SK-N-SH (cell line): ENCODE data around the gene TMEM164. TPM values are rescaled to one million over a fixed set of nuclear protein-coding genes. Genes with fewer than 3 reads are reported as not detected.

Experiments
- CTCF ChIA-PET: fragments of 300-600, 350-600 bp; formaldehyde crosslinking; extraction: SDS; loops from one replicate; lab custom pipeline; 2021; lab: Yijun Ruan, JAX
- POLR2A ChIA-PET: fragments of 350-600 bp; sonication (Branson Sonifier 250); formaldehyde crosslinking; extraction: SDS; loops from one replicate; lab custom pipeline; 2020; ENCODE audit warnings: antibody characterized with exemption, inconsistent platforms; lab: Yijun Ruan, JAX
- DNase-seq: peaks from one replicate; pipeline ENCODE4 v3.0.0; 2012
- H2AFZ ChIP-seq: fragments of 200-600 bp; sonication (generic); 2 replicates; pipeline ENCODE4 v1.8.1; 2016; ENCODE audit warnings: antibody characterized with exemption, mild to moderate bottlenecking, low read depth
- H3F3A ChIP-seq: fragments of 200-600 bp; sonication (generic); replicated peaks from 2 replicates; pipeline ENCODE3; 2016; ENCODE audit warnings: antibody characterized with exemption, mild to moderate bottlenecking; ENCODE audit not compliant: insufficient read depth
- H3K27ac ChIP-seq, 2 experiments: fragments of 200-500 bp in 1 of 2; fragments of 200-600 bp in 1 of 2; sonication (Bioruptor generic) in 1 of 2; sonication (generic), shearing (Covaris generic) in 1 of 2; 2 replicates each; pipeline versions ENCODE4 v1.5.1 to v1.6.1; 2014 to 2016; ENCODE audit warnings: low read depth in 2 of 2, inconsistent platforms in 1 of 2, low read length in 1 of 2, mild to moderate bottlenecking in 1 of 2, mixed read lengths in 1 of 2
- H3K27me3 ChIP-seq: fragments of 200-600 bp; sonication (generic), shearing (Covaris generic); 2 replicates; pipeline ENCODE4 v1.6.1; 2016; ENCODE audit warnings: mixed run types; ENCODE audit not compliant: insufficient read depth
- H3K36me3 ChIP-seq, 2 experiments: fragments of 200-500 bp in 1 of 2; fragments of 200-600 bp in 1 of 2; sonication (Bioruptor generic) in 1 of 2; sonication (generic) in 1 of 2; replicated peaks in 1 of 2; 2 replicates each; pipeline versions ENCODE3 to v1.5.1; 2014 to 2016; ENCODE audit warnings: low read length in 1 of 2, mild to moderate bottlenecking in 1 of 2; ENCODE audit not compliant: insufficient read depth in 2 of 2, control insufficient read depth in 1 of 2
- H3K4me1 ChIP-seq, 2 experiments: fragments of 200-500 bp in 1 of 2; fragments of 200-600 bp in 1 of 2; sonication (Bioruptor generic) in 1 of 2; sonication (generic), shearing (Covaris generic) in 1 of 2; 2 replicates each; pipeline versions ENCODE4 v1.5.1 to v1.6.1; 2014 to 2016; ENCODE audit warnings: low read depth in 1 of 2, low read length in 1 of 2, mixed run types in 1 of 2; ENCODE audit not compliant: insufficient read depth in 2 of 2, control insufficient read depth in 1 of 2
- H3K4me2 ChIP-seq: fragments of 200-600 bp; sonication (generic), shearing (Covaris generic); 2 replicates; pipeline ENCODE4 v1.6.1; 2017; ENCODE audit warnings: mixed run types
- H3K4me3 ChIP-seq, 2 experiments: fragments of 200-500 bp in 1 of 2; fragments of 200-600 bp in 1 of 2; sonication (Bioruptor generic) in 1 of 2; sonication (generic), shearing (Covaris generic) in 1 of 2; 2 replicates each; pipeline versions ENCODE4 v1.5.1 to v1.8.1; 2014 to 2016; ENCODE audit warnings: low read depth in 2 of 2, inconsistent platforms in 1 of 2, low read length in 1 of 2, mild to moderate bottlenecking in 1 of 2, mixed read lengths in 1 of 2, moderate library complexity in 1 of 2
- H3K79me2 ChIP-seq: fragments of 200-600 bp; sonication (generic); 2 replicates; pipeline ENCODE4 v1.8.1; 2017; ENCODE audit warnings: mild to moderate bottlenecking; ENCODE audit not compliant: insufficient read depth
- H3K9ac ChIP-seq: fragments of 200-600 bp; sonication (generic); 2 replicates; pipeline ENCODE4 v1.6.1; 2017; ENCODE audit warnings: mixed run types
- H3K9me2 ChIP-seq: fragments of 200-600 bp; sonication (generic); 2 replicates; pipeline ENCODE4 v1.6.1; 2017; ENCODE audit warnings: mixed run types
- H3K9me3 ChIP-seq: fragments of 200-600 bp; sonication (generic); 2 replicates; pipeline ENCODE4 v1.6.1; 2017; ENCODE audit warnings: mixed run types, mild to moderate bottlenecking, moderate library complexity
- H4K20me1 ChIP-seq: fragments of 200-600 bp; sonication (generic); 2 replicates; pipeline ENCODE4 v1.6.1; 2017; ENCODE audit warnings: mild to moderate bottlenecking, mixed run types; ENCODE audit not compliant: insufficient read depth
- CHD2 ChIP-seq: fragments of 150-350 bp; IDR thresholded peaks from 2 replicates; pipeline ENCODE4 v1.6.1; 2018; ENCODE audit warnings: low read length; ENCODE audit not compliant: partially characterized antibody
- EP300 ChIP-seq, 2 experiments: IDR thresholded peaks; 2 replicates each; pipeline versions ENCODE4 v1.4.0 to v1.6.1; 2012; ENCODE audit warnings: borderline replicate concordance in 1 of 2, low read depth in 1 of 2, low read length in 1 of 2
- FOXJ3 ChIP-seq: sonication (generic); formaldehyde crosslinking; IDR thresholded peaks from 2 replicates; pipeline ENCODE4 v1.5.1; 2020; ENCODE audit warnings: mild to moderate bottlenecking, missing genetic modification reagents
- JUND ChIP-seq: IDR thresholded peaks from 2 replicates; pipeline ENCODE4 v1.4.0; 2012
- MEF2A ChIP-seq: IDR thresholded peaks from 2 replicates; pipeline ENCODE4 v1.4.0; 2012; ENCODE audit warnings: low read depth, borderline replicate concordance
- NFIC ChIP-seq: IDR thresholded peaks from 2 replicates; pipeline ENCODE4 v1.4.0; 2012; ENCODE audit warnings: borderline replicate concordance
- RAD21 ChIP-seq: IDR thresholded peaks from 2 replicates; pipeline ENCODE4 v1.6.1; 2012; ENCODE audit warnings: mild to moderate bottlenecking, low read length
- RCOR1 ChIP-seq: fragments of 150-350 bp; IDR thresholded peaks from 2 replicates; pipeline ENCODE4 v1.6.1; 2017; ENCODE audit warnings: antibody characterized with exemption, low read length
- RFX5 ChIP-seq: IDR thresholded peaks from 2 replicates; pipeline ENCODE4 v1.6.1; 2012; ENCODE audit warnings: mild to moderate bottlenecking, improper control_type of control experiment, low read length
- RXRA ChIP-seq: IDR thresholded peaks from 2 replicates; pipeline ENCODE4 v1.4.0; 2012; ENCODE audit warnings: low read depth, mild to moderate bottlenecking, borderline replicate concordance
- SIN3A ChIP-seq: IDR thresholded peaks from 2 replicates; pipeline ENCODE4 v1.6.1; 2012; ENCODE audit warnings: low read depth, mild to moderate bottlenecking, low read length, moderate library complexity, borderline replicate concordance
- SMC3 ChIP-seq: IDR thresholded peaks from 2 replicates; pipeline ENCODE4 v1.6.1; 2012; ENCODE audit warnings: low read depth, low read length, improper control_type of control experiment
- TCF12 ChIP-seq: IDR thresholded peaks from 2 replicates; pipeline ENCODE4 v1.4.0; 2012
- TEAD4 ChIP-seq: IDR thresholded peaks from 2 replicates; pipeline ENCODE4 v1.4.0; 2012; ENCODE audit warnings: mild to moderate bottlenecking, borderline replicate concordance; ENCODE audit not compliant: insufficient read depth
- USF2 ChIP-seq: fragments of 150-350 bp; IDR thresholded peaks from 2 replicates; pipeline ENCODE4 v1.6.1; 2017; ENCODE audit warnings: antibody characterized with exemption, low read length, low read depth, borderline replicate concordance
- YY1 ChIP-seq: IDR thresholded peaks from 2 replicates; pipeline ENCODE4 v1.4.0; 2012; ENCODE audit warnings: low read depth, mild to moderate bottlenecking
- WGBS: methylation state at CpG from one replicate; pipeline ENCODE4 v1.1.6; 2017; ENCODE audit warnings: low lambda C conversion rate; 5-methylcytosine and 5-hydroxymethylcytosine counted together
- polyA plus RNA-seq, 3 experiments: library from polyadenylated mRNA; depleted of rRNA; stranded (reverse); fragments of >200 nt; gene quantifications; 2 replicates each; pipeline ENCODE4 v1.2.3, GENCODE V29; 2012
- TF ChIP-seq, protein P1 (sequence below): IDR thresholded peaks from 2 replicates; pipeline ENCODE4 v1.6.1; 2012; ENCODE audit warnings: mild to moderate bottlenecking, low read depth, low read length, moderate library complexity
- TF ChIP-seq, protein P2 (sequence below): IDR thresholded peaks from 2 replicates; pipeline ENCODE4 v1.4.0; 2012; ENCODE audit warnings: low read depth, borderline replicate concordance
- TF ChIP-seq, protein P3 (sequence below): fragments of 200-600 bp; sonication (generic); IDR thresholded peaks from 2 replicates; pipeline ENCODE4 v1.6.1; 2017; ENCODE audit warnings: antibody characterized with exemption, mild to moderate bottlenecking, moderate library complexity

The TMEM164 gene
- polyA plus RNA-seq, 1 of the 3 experiments (the other 2 are of a cell fraction): 11.9 TPM

DNA sequence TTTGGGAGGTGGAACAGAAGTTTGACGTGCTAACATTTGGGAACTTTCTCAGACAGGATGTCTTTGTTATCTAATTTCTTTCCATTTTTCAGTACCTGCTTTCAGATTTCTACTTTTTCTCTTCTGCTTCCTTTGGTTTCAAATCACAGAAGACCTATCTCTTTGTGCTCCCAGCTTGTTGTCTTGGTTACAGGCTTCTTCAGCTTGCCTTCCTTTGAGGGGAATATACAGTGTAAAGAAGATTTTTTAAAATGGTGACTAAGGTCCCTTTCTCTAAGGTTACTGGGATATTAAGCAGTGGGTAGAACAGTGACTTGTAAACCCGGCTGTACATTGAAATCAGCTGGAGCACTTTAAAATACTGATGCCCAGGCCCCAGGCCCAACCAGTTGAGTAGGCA, 48.0 kb downstream of the TMEM164 start:
- no peak for DNase-seq
- H3K79me2 ChIP-seq: no peaks in the 10 kb centered on the region
- H3K4me2 ChIP-seq: no peak overlapping the region
- peaks cover 7% of the 10 kb centered on the region; the same call in 1 of the 2 replicates for H3K27me3 ChIP-seq
- 62% methylated on average over 2 of the region's 2 CpGs for WGBS
- H4K20me1 ChIP-seq: no peaks in the 10 kb centered on the region
- H3K9me2 ChIP-seq: no peaks in the 10 kb centered on the region
- no peaks in the 10 kb centered on the region for H3K9me3 ChIP-seq
- H3K27ac ChIP-seq: no peak overlapping the region
- H2AFZ ChIP-seq: no peak overlapping the region
- no peak overlapping the region for H3K9ac ChIP-seq
- H3F3A ChIP-seq: no peaks in the 10 kb centered on the region
- ChIA-PET CTCF (interaction anchor here (1.0 to 1.4 kb wide), 2 partner anchors 10 to 96 kb away, joined by 3 to 6 read pairs; no protein-coding TSS in a partner anchor), POLR2A (no interaction called here)
- H3K36me3 ChIP-seq: no peaks in the 10 kb centered on the region
- no peaks in the 10 kb centered on the region for H3K4me1 ChIP-seq
- TF ChIP-seq MEF2A: no peak
- TF ChIP-seq RXRA: no peak
- no peak for TF ChIP-seq RAD21
- TF ChIP-seq TCF12: no peak
- TF ChIP-seq CHD2: no peak
- TF ChIP-seq YY1: no peak
- no peak overlapping the region for H3K4me3 ChIP-seq

GRCh38 chrX:110051559-110051958, 48.6 kb downstream of the TMEM164 start:
- no peak for DNase-seq
- POLR2A ChIA-PET: no interaction called here
- H3K9me2 ChIP-seq: no peaks in the 10 kb centered on the region
- H3K9ac ChIP-seq: no peak overlapping the region
- no peaks in the 10 kb centered on the region for H3K36me3 ChIP-seq
- H3K4me2 ChIP-seq: no peak overlapping the region
- CTCF ChIA-PET: interaction anchor here (1.0 kb wide), 1 partner anchor 9 kb away, joined by 3 read pairs; no protein-coding TSS in a partner anchor
- no peak overlapping the region for H3K4me3 ChIP-seq
- H3F3A ChIP-seq: no peaks in the 10 kb centered on the region
- H2AFZ ChIP-seq: no peak overlapping the region
- H3K27me3 ChIP-seq: peaks cover 7% of the 10 kb centered on the region; the same call in 1 of the 2 replicates
- H3K79me2 ChIP-seq: no peaks in the 10 kb centered on the region
- no peaks in the 10 kb centered on the region for H3K9me3 ChIP-seq
- no peaks in the 10 kb centered on the region for H4K20me1 ChIP-seq
- 40% methylated on average over 2 of the region's 2 CpGs for WGBS
- no peak overlapping the region for H3K27ac ChIP-seq
- H3K4me1 ChIP-seq: no peaks in the 10 kb centered on the region
- no peak for TF ChIP-seq SIN3A
- no peak for TF ChIP-seq FOXJ3
- TF ChIP-seq, protein P1, sequence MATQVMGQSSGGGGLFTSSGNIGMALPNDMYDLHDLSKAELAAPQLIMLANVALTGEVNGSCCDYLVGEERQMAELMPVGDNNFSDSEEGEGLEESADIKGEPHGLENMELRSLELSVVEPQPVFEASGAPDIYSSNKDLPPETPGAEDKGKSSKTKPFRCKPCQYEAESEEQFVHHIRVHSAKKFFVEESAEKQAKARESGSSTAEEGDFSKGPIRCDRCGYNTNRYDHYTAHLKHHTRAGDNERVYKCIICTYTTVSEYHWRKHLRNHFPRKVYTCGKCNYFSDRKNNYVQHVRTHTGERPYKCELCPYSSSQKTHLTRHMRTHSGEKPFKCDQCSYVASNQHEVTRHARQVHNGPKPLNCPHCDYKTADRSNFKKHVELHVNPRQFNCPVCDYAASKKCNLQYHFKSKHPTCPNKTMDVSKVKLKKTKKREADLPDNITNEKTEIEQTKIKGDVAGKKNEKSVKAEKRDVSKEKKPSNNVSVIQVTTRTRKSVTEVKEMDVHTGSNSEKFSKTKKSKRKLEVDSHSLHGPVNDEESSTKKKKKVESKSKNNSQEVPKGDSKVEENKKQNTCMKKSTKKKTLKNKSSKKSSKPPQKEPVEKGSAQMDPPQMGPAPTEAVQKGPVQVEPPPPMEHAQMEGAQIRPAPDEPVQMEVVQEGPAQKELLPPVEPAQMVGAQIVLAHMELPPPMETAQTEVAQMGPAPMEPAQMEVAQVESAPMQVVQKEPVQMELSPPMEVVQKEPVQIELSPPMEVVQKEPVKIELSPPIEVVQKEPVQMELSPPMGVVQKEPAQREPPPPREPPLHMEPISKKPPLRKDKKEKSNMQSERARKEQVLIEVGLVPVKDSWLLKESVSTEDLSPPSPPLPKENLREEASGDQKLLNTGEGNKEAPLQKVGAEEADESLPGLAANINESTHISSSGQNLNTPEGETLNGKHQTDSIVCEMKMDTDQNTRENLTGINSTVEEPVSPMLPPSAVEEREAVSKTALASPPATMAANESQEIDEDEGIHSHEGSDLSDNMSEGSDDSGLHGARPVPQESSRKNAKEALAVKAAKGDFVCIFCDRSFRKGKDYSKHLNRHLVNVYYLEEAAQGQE: no peak
- TF ChIP-seq TEAD4: no peak
- TF ChIP-seq, protein P2, sequence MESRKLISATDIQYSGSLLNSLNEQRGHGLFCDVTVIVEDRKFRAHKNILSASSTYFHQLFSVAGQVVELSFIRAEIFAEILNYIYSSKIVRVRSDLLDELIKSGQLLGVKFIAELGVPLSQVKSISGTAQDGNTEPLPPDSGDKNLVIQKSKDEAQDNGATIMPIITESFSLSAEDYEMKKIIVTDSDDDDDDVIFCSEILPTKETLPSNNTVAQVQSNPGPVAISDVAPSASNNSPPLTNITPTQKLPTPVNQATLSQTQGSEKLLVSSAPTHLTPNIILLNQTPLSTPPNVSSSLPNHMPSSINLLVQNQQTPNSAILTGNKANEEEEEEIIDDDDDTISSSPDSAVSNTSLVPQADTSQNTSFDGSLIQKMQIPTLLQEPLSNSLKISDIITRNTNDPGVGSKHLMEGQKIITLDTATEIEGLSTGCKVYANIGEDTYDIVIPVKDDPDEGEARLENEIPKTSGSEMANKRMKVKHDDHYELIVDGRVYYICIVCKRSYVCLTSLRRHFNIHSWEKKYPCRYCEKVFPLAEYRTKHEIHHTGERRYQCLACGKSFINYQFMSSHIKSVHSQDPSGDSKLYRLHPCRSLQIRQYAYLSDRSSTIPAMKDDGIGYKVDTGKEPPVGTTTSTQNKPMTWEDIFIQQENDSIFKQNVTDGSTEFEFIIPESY: no peak
- TF ChIP-seq USF2: no peak
- no peak for TF ChIP-seq EP300 (IDR thresholded peaks at IDR 0.05; ENCODE audit: borderline replicate concordance in 1 of 2, low read depth in 1 of 2, low read length in 1 of 2)
- no peak for TF ChIP-seq RFX5
- no peak for TF ChIP-seq RAD21
- TF ChIP-seq RCOR1: no peak
- no peak for TF ChIP-seq NFIC
- no peak for TF ChIP-seq SMC3
- TF ChIP-seq YY1: no peak
- TF ChIP-seq CHD2: no peak
- TF ChIP-seq, protein P3, sequence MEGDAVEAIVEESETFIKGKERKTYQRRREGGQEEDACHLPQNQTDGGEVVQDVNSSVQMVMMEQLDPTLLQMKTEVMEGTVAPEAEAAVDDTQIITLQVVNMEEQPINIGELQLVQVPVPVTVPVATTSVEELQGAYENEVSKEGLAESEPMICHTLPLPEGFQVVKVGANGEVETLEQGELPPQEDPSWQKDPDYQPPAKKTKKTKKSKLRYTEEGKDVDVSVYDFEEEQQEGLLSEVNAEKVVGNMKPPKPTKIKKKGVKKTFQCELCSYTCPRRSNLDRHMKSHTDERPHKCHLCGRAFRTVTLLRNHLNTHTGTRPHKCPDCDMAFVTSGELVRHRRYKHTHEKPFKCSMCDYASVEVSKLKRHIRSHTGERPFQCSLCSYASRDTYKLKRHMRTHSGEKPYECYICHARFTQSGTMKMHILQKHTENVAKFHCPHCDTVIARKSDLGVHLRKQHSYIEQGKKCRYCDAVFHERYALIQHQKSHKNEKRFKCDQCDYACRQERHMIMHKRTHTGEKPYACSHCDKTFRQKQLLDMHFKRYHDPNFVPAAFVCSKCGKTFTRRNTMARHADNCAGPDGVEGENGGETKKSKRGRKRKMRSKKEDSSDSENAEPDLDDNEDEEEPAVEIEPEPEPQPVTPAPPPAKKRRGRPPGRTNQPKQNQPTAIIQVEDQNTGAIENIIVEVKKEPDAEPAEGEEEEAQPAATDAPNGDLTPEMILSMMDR: no peak
- TF ChIP-seq JUND: no peak
